HG03045 (cell line): ENCODE results near the gene NEO1.

Experiments
- ATAC-seq: cut with Tn5 transposase; IDR thresholded peaks from one replicate; pipeline ENCODE4 v1.9.1; 2021; ENCODE audit warnings: mild to moderate bottlenecking, moderate library complexity; ENCODE audit not compliant: unreplicated experiment

The NEO1 gene

DNA sequence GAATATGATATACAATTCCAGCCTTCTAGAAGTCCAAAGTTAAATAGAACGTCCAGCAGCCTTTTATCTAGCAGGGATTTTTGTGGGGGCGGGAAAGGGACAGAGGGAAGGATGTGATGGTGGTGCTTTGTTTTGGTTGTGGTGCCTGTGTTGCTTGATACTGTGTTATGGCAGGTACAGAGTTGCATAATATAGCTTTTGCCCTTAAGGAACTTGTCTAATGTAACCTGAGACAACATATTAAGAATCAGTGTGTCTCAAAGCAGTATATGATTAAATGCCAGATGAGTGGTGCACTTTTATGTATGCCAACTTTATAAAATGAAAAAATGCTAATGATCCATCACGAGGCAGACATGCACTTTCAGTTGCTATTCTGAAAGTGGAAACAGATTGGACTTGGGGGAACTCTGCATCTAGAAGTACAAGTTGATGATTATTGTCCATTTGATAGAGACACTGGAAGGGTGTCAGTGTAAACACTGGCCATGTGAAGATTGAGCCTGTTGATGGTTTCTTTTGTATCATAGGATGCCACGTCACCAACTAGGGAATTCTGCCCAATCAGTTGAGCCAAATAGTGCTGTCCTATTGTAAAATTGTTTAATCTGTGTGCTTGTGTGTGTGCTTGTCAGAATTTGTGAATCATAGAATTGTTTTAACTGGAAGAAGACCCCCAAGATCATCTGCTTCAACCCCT, 23.0 kb downstream of the NEO1 start:
- ATAC-seq = no peak

DNA sequence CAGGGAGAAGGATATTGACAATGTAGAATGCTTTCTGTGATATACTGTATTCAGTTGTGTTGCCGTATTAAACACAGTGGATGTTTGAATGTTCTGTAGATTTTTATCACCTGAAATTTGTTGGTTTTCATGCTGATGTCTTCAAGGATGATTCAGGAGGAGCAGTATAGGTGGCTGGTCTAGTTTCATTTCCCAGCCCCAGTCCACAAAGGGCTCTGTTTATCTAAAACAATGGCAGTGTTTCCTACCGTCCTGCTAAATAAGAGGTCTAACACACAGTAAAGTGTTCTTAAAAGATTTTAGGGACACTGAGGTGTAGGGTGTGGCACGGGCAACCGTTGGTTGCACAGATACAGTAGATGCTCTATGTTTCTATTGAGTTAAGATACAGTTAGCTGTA, 26.0 kb downstream of the NEO1 start:
- ATAC-seq = no peak

DNA sequence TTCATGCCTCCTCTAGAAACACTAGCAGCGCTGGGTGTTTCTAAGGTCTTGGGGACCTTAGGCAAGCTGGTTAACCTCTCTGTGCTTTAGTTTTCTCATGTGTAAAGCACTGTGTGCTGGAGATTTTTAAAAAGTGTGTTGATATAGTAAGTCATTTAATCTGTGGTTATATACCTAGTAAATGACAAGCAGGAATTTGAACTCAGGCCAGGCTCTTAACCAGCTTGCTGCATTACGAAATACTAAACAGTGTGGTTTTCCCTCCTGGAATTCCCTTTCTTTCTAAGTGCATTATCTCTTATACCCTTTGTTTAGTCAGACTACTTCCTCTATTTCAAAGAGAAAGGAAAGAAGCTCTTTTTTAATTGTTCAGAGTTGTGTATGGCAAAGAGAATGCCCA, 26.5 kb downstream of the NEO1 start:
- no peak for ATAC-seq

DNA sequence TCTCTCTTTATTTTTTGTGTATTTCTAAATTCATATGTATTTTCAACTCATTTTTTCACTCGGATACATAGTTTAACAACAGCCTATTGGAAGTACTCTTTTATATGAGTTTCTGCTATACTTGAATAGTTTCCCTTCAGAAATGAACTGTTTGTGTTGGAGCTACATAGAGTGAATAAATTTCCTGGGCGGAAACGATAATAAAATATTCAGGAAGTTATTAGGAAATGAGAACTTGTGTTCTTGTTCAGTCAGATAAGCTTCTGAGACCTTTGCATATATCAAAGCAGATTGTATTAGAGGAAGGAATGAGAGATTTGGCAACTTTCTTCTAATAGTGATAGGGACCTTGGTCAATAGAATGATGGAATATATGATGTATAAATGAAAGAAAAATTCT, 27.3 kb downstream of the NEO1 start:
- no peak for ATAC-seq

DNA sequence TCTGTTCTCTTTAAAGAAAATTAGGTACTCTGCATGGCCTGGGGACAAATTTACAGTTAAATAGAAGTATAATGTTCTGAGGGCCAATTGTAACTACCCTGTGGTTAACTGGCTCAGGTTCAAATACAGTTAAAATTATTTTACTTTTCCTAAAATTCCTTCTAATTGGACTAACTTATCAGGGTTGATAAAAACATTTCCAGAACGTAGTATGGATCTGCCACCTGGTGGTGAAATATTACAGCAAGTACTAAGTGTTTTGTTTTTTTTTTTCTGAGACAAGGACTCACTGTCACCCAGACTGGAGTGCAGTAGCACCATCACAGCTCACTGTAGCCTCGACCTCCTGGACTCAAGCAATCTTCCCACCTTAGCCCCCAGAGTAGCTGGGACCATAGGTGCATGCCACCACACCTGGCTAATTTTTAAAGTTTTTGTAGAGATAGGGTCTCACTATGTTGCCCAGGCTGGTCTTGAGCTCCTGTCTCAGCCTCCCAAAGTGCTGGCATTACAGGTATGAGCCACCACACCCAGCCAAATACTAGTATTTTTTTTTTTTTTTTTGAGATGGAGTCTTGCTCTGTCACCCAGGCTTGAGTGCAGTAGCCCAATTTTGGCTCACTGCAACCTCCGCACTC, 29.2 kb downstream of the NEO1 start:
- ATAC-seq = no peak

DNA sequence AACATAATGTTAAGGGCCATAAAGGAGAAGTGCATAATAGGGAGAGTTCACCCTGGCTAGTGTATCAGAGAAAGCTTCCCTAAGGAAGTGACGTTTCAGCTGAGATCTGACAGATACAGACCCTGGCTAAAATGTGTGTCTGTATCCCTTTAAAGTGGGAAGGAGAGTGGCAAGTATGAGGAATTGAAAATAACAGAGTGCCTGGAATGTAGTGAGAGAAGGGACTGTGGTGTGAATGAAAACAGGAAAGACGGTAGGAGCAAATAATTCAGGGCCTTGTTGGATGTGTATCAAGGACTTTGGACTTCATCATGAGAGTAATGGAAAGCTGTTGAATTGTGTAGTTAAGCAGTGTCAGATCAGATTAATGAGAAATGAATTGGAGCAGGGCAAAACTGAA, 30.5 kb downstream of the NEO1 start:
- ATAC-seq = no peak

DNA sequence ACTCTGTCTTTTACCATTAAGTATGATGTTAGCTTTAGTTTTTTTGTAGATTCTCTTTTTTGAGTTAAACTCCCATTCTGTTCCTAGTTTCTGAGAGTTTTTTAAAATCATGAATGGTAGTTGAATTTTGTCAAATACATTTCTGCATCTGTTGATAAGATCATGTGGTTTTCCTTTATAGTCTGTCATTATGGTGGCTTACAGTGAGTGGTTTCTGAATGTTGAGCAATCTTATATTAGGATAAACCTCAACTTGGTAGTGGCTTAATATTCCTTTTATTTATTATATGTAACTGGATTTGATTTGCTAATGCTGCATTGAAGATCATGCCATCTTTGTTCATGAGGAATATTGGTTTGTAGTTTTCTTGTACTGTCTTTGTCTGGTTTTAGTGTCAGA, 34.8 kb downstream of the NEO1 start:
- ATAC-seq = no peak

DNA sequence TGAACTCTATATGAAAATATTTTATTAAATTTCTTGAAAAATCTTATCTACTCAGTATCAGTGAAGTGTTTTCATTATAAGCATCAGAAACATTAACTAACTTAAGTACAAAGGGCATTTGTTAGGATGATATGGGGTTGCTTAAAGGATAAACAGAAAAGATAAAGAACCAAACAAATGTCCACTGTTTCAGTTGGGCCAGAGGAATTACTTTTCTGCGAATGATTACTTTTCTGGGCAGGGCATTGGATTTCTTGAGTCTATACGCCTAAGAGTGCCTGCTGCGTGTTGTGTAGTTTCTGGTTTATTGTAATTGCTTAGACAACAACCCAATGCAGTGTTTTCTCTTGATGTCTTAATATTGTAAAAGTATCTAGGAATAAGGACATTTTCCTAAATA, 52.8 kb downstream of the NEO1 start:
- no peak for ATAC-seq

DNA sequence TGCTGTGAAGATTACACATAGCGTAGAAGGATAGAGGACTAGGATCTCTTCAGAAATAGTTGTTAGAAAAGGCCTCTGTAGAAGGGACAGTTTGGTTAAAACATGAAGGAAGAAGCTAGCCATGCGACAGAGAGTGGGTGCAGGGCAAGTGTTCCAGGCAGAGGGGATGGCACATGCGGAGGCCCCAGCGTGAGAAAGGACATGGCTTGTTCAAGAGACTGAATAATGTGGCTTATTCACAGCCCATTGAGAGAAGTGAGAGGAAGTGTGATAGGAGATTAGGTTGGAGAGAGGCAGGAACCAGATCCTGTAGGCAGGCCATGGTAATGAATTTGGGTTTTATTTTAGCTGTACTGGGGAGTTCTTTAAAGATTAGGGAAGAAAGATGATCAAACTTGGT, 56.4 kb downstream of the NEO1 start:
- ATAC-seq = no peak

DNA sequence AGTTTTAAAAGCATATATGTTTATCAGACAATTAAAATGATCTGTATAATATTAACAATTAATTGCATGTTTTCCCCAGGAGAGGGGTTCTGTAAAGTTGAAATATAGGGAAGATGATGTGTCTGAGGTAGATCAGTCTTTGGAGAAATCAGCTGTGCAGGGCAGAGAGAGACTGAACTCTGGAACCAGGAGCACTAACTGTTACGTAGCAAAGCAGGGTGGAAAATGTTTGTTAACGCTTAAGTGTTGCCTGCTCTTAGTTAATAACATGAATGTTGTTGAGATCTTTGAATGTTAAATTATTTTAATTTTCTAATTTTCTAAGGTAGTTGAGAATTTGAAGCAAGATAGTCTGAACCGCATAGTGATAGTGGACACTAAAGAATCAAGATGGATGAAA, 57.5 kb downstream of the NEO1 start:
- no peak for ATAC-seq

DNA sequence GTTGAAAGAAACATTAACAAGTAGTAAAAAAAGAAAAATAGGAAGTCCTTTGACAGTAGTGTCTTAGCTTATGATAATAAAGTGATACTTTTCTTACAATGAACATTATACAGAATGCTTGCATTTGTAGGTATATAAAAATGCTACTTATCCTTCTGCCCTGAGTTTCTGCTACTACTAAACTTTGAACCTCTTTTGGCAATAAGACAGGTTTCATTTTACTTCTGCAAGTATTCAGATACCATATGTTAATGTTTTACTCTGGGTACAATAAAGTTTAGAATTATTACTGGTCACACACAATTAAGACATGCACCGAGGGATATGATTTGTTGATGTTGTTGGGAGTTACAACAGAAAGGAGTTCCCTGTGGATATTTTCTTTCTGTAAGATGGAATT, 57.9 kb downstream of the NEO1 start:
- no peak for ATAC-seq

DNA sequence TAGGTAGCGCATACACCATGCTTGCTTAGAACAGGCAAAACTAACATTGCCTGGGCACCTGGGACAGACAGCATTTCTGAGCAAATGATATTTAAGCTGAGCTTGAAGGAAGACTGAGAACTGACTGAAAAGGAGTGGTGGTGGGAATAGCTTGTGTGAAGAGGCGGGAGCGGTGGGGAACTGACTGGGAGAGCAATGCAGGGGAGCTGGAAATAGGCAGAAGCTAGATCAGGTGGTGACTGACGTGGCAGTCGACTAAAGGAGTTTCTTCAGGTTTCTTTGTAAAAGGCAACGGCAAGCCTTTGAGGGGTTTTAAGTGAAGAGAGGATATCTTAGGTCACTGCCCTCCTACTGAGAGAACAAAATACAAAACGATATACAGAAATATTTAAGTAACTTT, 61.8 kb downstream of the NEO1 start:
- ATAC-seq = no peak

DNA sequence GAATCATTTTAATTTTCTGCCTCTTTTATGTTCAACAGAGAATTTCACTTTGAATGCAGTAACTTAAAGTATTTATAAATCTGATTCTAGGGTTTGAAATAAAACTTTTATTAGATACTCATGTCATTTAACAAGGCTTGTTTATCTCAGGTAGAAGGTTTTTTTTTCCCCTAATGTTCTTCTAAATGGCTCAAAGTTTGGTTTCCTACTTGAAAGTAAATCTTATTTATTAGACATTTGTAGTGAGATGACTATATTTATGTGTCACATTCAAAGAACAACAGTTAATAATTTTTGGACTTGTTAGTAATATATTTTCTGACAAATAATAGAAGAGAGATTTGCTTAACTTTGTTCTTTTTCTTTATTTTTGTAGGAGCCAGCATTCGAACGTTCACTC, 63.9 kb downstream of the NEO1 start:
- ATAC-seq = no peak

DNA sequence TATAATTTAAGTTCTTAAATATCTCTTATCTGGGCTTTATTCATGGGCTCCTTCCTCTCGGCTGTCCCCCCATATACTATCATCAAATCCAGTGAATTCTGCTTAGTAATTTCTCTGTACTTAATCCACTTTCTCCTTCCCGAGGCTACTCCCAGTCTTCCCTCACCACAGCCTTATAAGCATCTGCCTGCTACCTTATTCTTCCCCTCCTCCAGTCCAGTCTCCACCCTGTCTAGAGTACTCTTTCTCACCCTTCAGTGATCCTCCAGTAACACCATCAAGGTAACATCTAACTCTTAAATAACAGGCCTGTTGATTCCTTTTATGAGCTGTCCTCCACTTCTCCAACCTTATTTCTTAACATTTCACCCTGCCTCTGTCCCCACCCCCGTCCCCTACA, 65.8 kb downstream of the NEO1 start:
- ATAC-seq = no peak

DNA sequence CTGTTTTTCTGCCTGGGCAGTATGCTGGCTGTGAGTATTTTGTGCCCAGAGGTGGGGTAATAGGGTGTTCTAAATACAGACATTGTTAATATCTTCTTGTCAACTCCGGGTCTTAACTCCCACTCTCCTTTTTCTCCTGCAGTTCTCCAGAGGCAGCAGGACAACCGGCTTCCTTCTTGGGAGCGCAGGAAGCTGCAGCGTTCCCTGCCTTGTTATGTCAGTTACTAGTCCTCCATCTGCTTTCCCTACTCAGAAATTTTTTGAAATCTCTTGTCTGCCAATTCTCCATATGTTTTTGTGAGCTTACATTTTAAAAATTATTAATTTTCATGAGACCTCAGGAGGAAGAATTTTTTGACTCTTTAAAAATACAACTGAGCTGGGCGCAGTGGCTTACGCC, 67.2 kb downstream of the NEO1 start:
- ATAC-seq = no peak

DNA sequence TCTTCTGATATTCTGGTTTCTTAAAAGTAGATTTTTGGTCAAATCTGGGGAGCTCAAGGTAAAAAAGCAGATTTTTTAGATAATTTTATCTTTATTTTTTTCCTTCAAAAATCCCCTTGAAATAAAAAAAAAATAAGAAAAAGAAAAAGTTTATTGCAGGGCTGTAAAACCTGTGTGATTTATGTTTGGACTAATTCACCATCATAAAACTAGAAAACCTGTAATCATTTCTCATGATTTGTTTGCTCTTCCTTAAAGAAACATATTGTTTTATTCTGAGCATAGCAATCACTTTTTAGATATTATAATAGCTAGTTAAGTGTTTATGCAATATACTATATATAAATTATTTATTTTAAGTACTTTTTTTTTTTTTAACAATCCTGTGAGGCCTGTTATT, 68.0 kb downstream of the NEO1 start:
- no peak for ATAC-seq

DNA sequence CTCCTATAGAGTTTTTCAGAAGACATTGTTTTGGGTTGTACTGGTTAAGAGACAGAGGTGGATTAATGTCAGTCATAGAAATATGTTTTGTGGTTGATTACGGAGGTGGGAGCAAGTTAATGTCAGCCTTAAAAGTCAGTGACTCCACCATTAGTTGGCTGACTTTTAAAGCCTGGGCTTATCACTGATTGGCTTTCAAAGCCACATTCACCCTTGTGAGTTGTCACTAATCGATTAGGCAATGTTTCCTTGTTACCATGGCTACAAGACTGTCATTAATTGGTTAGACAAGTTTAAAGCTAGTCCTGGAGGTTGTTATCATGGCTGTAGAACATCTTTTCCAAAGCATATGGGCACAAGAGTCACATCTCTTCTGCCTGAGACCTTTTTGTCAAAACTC, 73.0 kb downstream of the NEO1 start:
- no peak for ATAC-seq

DNA sequence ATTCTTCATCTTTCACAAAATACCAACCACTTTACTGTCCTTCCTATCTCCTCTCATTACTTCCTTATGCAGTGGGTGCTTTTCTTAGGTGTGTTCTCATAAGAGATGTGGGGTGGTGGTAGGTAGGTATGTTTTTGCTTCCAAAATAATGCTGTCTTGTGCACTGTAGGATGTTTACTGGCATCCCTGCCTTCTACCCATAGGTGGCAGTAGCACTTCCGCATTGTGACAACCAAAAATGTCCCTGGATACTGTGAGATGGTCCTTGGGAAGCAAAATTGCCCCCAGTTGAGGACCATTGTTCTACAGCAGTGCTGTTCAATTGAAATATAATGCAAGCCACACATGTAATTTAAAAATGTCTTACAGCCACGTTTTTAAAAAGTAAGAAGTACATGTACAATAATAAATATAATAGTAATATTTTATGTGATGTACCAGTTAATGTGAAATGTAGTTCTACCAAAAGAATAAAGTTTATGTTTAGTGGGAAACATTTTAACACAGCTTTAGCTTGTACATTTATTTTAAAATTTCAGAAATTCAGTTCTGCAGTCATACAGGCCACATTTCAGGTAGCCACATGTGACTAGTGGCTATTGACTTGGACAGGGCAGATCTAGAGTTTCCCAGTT, 75.2 kb downstream of the NEO1 start:
- no peak for ATAC-seq

DNA sequence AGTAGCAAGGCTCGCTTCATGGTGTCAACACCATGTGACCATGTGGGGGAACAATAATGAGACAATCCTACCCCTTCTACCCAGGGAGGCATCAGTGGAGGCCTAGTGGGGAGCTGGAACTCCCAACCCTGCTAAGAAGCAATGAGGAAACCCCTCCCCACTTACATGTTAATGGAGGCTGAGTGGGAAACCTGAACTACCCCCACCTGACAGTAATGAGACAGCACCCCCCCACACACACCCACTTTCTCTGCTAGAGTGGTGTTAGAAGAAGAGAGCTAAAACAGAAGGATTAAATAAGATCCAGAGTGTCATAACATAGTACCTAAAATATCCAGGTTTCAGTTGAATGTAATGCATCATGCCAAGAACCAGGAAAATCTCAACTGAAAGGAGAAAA, 78.6 kb downstream of the NEO1 start:
- ATAC-seq = no peak

DNA sequence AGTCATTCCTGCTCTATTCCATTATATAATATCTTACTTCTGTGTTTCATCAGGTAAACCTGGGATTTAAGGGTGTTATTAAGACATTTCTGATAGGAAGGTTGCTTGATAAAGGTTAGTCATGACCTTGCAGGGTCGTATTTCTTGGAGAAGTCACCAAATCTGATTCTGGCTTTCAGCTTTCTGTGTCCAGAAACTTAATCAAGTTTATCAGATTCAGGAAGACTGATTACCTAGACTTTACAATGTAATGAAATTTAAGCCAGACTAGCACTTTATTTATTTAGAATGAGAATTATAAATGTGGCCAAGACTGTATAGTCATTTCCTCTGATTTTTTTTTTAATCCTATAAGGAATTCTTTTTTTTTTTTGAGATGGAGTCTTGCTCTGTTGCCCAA, 81.9 kb downstream of the NEO1 start:
- no peak for ATAC-seq

DNA sequence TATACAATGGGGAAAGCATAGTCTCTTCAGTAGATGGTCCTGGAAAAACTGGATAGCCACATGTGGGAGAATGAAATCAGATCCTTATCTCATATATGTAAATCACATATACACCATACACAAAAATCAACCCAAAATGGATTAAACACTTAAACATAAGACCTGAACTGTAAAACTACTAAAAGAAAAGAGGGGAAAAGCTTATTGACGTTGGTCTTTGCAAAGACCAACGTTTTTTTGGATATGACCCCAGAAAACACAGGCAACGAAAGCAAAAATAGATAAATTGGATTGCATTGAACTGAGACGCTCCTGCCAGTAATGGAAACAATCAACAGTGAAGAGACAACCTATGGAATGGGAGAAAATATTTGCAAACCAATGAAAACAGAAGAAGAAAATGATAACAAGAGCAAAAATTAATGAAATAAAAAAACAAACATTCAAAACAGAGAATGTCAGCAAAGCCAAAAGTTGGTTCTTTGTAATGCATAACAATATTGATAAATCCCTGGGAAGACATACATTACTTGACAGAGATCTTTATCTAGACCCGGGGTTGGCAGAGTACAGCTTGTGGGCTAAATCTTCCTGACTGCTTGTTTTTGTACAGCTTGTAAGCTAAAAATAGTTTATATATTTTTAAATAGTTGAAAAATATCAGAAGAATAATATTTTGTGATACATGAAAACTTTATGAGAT, 86.9 kb downstream of the NEO1 start:
- ATAC-seq = no peak
